Activated CD8-positive, alpha-beta memory T cell treated with anti-CD3 and anti-CD28 coated beads for 24 hours (primary cell): ENCODE data around the gene LIAS.
"Not testable (repeated sequence)": the region's sequence is repeated elsewhere in the genome, so short reads cannot be mapped to it uniquely, and the experiment has no call there.

Experiments
- DNase-seq: peaks from one replicate; pipeline ENCODE4 v3.0.0-alpha.2; 2020

Gene LIAS

DNA sequence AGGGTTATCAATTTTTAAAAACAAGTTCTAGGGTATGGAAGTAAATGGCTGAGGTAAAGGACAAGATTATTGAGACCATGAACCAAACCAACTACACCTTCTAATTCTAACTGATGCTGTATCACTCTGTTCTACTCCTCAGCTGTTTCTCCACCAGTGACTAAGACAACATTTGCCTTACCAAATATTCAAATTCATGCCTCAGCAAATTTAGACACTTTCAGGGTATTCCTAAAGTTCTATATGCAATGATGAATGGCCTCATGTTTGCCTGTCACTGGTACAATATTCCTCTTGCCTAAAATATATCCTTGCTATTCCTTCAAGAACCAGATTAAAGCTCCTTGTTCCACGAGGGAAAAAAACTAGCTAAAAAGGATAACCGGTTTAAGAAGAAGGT is 5.1 kb upstream of the LIAS start:
- DNase-seq, result no peak

DNA sequence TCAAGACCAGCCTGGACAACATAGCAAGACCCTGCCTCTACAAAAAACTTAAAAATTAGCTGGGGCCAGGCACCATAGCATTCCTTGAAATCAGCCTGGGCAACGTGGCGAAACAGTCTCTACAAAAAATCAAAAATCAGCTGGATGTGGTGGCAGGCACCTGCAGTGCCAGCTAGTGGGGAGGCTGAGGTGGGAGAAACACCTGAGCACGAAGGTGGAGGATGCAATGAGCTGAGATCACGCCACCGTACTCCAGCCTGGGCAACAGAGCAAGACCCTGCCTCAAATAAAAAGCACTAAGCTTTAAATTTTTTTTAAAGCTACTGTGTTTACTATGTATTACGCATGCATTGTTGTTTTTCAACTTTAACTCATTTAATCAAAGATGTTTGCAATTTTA is 3.4 kb upstream of the LIAS start:
- no peak for DNase-seq

DNA sequence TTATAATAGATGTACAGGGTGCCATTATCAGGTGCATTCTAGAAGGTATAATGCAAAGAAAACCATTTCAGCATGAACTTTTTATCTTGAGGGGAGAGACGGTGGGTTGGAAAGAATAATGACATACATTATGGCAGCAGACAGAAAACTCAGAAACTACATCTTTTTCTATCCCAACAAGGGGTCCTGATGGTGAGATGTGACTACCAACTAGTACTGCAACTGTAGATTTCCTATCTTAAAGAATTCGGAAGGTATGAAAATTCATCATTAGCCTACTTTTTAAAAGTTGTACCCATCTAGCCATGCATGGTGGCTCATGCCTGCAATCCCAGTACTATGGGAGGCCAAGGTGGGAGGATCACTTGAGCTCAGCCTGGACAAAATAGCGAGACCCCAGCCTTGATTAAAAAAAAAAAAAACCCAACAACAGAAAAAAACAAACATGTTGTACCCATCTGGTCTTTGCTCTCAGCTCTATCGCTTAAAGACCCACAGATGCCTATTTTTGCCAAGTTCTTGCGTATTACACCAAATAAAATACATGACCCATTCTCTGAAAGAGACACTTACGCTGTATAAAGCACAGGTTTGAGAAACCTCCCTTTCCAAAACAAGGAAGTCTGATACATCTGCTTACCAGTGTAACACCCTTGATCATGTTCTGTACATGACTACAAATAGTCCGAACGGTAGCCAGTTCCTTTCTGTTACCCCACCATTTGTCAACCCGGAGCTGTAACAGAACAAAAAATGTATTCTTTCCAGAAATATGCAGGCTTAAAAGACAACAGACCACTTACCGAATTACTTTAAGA is 1.7 kb upstream of the LIAS start:
- DNase-seq, result no peak

DNA sequence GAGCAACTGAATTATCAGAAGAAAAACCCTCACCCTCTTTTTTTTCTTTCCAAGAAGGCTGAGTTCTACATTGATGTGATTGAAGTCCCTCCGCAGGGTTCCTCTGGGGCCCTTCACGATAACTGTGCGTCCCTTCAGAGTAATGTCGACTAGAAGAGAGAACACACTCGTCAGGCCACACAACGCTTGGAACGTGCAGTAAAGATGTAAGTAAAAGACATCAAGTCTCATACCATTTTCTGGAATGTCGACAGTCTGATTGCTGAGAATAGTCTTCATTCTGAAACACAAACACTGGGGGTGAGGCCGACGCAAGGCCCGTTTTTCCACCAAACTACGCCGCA is 723 bp upstream of the LIAS start:
- not testable (repeated sequence) for DNase-seq

DNA sequence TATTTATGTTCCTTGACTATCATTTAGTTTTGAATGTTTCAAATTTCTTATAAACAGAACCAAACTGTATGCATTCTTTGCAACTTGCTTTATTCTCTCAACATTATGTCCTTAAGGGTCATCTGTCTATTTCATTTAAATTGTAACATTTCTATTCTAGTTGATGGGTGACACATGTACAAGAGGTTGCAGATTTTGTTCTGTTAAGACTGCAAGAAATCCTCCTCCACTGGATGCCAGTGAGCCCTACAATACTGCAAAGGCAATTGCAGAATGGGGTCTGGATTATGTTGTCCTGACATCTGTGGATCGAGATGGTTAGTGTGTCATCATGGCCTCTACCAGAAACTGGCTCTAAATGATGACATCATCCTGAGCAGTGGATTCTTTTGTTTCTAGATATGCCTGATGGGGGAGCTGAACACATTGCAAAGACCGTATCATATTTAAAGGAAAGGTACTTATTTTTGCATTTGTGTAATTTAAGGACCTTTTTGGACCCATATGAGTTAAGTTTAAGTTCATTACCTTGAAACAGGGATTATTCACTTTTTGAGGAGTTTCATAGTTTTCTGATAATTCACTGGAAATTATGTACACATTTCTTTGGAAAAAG is 6.1 kb downstream of the LIAS start:
- no peak for DNase-seq

DNA sequence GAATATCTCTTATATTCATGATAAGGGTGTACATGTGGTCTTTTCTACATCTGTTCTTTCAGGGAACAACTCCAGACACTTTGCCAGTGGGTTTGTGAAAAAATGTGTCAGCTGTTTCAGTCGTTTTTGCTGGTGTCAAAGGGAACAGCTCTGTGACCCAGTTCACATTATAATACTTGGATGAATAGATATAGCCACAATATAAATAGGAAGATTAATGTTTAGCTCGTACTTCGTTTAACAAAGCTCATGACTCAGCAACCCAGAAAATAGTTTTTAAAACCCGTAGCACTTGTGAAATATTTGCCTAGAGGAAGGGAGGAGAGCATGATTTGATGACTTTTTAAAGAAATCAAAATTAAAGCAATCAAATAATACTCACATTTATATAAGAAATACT is 7.9 kb downstream of the LIAS start:
- DNase-seq, result no peak

DNA sequence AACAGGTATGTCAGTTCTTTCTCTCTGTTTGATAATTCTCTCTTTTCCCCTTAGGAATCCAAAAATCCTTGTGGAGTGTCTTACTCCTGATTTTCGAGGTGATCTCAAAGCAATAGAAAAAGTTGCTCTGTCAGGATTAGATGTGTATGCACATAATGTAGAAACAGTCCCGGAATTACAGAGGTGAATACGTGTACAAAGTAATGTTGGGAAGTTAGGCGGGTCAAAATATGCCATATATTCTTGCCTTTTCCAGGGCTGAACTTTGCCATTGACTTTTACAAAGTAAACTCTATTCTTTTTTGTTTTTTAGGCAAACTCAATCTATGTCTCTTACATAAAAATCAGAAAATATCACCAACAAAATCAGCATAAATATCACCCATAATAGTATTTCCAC is 8.6 kb downstream of the LIAS start:
- no peak for DNase-seq

DNA sequence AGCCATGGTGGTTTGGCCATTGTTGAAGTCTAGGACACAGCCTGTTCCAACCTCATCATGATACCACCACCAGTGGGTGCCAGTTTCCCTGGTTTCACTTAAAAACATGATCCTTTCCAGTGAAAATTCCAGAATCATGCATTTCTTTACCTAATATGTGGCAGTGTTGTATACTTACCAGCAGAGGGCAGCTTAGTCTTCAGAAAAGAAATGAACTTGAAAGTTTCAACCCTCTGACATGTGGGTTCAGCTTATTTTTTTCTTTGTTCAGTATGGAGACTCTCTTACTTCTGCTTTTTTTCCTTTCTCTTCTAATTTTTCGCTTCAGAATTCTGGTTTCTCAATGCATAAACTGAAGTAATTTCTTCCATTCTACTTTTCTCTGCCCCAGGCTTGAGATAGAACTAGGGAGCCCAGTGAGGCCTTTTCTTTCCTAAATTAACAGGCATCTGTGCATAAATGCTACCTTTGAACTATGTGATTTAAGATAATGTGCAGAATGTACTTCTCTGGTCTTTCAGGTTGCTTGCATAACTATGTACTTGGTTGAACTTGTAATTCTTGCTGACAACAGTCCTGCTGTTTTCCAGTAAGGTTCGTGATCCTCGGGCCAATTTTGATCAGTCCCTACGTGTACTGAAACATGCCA is 10.7 kb downstream of the LIAS start:
- no peak for DNase-seq

DNA sequence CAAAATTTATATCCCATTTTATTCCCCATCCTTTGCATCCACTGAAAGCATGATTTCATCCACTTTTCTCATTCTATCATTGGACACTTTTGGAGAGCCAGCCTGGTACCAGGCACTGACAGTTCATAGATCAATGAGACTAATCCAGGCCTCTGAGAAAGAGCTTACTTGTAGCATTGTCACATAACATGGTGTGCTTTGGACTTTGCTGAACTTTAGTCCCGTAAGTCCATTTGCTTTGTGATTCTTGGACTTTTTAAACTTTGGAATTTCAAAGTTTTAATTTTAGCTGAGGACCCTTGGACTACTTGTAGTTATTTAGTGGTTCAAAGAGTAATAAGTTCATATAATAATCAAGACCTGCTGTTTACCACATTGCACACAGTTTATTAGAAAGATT is 11.5 kb downstream of the LIAS start:
- DNase-seq, result no peak

DNA sequence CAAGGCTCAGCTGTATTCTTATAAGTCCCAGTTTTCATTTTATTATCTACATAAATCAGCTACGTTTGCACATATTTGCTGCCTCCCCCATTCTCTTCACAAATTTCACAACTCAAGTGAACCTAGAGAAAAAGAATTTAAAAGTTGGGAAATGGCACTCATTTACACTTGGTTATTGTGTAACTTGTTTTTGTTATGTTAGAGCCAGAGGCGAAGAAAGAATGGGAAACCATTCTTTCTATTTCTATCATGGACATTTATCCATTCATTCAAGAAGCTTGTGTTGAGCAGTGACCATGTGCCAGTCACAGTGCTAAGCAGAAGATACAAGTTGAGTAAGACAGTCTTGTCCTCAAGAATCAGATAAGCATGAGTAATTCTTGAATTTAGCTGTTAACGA is 13.5 kb downstream of the LIAS start:
- no peak for DNase-seq

DNA sequence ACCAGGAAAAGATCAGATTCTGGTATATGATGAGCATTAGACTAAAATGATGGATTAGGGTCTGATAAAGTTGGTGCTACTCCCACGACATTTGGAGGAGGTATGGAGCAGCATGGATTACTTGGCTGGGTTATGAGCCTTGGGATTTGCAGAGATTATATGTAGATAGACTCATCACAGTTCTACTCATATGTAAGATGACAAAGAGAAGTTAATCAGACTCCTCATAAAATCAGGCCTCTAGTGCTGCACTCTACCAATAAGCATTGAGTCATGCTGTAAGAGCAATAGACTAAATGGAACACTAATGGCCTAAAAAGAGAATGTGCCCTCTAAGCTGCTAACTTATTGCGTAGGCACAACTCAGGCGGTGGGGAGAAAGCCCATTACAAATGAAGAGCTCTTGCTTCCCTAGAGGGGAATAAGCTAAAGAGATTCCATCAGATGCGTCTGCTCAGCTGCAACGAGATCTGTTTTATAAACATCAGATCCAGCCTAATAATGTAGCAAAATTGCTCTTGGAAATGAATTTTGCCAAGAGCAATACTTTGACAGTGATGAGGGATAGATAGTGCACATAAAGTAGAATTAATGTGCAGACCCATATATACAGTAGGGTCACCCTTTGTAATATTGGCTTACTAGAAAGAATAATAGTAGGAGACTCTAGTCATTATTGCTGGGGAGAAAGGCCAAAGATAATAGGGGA is 17.5 kb downstream of the LIAS start:
- DNase-seq, result no peak

DNA sequence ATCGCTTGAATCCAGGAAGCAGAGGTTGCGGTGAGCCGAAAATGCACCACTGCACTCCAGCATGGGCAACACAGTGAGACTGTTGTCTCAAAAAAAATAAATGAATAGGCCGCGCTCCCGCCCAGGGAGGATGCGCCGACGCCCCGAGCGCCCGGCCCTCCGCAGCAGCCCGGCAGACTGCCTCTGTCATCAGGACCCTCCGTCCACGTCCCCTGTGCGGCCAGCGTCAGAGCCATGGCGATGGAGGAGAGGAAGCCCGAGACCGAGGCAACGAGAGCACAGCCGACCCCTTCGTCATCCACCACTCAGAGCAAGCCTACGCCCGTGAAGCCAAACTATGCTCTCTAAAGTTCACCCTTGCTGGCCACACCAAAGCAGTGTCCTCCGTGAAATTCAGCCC is 21.4 kb downstream of the LIAS start:
- DNase-seq, result no peak

DNA sequence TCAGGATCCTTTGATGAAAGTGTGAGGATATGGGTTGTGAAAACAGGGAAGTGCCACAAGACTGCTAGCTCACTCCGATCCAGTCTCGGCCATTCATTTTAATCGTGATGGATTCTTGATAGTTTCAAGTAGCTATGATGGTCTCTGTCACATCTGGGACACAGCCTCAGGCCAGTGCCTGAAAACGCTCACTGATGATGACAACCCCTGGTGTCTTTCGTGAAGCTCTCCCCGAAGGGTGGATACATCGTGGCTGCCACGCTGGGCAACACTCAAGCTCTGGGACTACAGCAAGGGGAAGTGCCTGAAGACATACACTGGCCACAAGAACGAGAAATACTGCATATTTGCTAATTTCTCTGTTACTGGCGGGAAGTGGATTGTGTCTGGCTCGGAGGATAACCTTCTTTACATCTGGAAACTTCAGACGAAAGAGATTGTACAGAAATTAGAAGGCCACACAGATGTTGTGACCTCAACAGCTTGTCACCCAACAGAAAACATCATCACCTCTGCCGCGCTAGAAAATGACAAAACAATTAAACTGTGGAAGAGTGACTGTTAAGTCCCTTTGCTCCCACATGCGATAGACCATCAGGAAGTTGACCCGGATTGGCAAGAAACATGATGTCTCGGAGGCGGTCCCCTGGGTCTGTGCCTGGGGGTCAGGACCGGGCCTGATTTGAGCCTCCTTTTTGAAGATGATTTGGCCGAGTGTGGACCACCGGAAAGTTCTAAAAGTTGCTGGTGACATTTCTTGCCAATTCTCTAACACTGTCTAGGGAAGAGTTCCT is 22.2 kb downstream of the LIAS start:
- DNase-seq, result no peak

DNA sequence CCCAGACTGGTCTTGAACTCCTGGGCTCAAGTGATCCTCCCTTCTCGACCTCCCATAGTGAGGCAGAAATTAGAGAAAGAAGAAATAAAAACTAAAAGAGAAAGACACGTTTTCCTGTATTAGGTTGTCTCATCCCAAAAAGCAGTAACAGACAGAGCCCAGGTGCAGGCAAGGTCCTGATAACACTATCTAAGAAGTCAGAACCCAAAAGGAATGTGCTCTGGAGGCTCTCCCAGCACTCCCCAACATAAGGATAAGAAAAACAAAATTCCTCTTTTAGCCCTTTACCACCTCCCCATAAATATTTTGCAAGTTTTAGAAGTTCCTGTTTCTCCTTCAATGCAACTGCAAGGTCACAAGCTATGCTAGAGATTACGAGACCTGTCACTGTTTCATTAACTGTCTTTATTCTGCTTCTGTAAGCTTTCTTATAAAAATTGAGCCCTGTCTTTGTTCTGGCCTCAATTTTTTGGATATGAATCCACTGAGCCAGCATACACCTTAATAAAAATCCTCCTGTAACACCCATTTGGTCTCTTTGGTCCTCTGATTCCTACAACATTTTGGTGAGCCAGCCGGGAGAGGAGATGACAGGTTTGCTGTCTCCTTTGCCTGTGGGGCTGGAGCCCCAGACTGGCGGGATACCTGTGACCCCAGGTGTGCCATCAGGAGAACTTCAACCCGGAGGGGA is 25.9 kb downstream of the LIAS start:
- no peak for DNase-seq

DNA sequence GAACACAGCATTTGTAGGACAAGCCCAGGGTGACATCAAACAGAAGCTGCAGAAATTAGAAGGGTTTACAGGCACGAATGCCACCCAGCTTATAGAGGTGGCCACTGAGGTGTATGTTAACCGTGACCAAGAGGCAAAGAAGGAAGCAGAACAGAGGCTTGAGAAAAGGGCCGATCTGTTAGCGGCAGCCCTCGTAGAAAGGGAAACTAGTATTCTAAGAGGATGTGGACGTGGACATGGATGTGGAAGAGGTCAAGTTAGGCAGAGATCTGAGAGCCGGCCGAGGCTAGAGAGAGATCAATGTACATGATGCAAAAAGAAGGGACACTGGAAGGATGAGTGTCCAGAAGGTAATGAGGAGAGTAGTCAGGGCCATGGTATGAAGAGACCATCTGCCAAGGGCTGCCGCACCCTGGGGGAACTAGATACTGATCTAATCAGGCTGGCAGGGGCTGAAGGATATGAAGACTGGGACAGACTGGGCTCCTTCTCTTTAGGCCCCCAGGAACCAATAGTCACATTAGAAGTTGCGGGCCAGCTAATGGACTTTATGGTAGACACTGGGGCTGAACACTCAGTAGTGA is 27.5 kb downstream of the LIAS start:
- no peak for DNase-seq

DNA sequence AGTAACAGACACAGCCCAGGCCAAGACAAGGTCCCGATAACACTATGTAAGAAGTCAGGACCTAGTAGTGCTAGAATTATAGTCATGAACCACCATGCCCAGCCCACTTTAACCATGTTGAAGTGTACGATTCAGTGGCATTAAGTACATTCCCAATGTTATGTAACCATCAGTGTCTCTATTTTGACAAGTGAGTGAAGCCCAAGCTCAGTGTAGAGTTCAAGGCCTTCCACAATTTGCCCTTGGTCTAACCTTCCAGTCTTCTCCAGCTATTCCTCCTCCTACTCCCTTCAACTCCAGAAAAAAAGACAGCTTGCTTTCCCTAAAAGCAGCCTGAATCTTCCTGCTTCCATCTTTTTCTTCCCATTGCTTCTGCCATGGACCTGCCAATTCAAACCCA is 31.5 kb downstream of the LIAS start:
- no peak for DNase-seq

DNA sequence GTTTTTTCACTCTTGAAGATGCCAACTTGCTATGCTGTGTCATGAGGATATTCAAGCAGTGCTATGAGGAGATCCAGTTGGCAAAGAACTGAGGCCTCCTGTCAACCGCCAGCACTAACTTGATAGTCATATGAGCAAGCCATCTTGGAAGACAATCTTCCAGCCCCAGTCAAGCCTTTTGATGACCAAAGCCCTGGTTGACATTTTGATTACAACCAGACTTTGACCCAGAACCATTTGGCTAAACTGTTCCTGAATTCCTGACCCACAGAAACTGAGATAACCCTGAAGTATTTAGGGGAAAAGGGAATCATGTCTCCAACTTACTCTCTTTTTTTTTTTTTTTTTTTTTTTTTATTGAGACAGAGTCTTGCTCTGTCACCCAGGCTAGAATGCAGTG is 35.5 kb downstream of the LIAS start:
- no peak for DNase-seq

DNA sequence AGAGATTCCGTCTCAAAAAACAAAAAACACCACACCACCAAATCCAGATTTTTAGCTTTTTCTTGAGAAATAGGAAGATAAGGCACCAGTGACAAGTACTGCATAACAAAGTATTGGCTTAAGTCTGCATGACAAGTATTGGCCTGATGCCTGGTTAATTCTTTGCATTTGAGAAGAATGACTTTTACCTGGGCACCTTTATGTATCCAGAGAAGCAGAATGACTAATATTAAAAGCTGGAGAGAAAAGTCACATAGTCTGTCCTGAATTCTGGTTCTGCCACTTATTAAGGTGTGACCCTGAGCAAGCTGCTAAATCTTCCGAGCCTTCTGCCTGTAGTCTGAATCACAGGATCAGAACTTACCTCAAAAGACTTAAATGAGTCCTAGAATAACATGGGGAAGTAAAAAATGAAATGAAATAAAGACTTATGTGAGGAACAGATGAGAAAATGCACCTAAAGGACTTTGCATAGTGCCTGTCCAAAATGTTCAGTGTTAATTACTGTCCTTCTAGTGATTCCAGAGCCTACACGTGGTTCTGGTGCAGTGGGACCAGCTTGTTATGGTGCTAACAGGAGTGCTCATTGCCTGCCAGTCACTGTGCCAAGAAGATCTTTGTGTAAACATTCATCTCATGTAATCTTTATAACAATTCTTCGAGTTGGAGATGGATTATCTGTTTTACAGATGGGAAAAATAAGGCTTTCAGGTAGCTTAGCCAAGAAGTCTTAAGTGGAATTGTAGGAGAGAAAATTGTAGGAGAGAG is 36.8 kb downstream of the LIAS start:
- no peak for DNase-seq

DNA sequence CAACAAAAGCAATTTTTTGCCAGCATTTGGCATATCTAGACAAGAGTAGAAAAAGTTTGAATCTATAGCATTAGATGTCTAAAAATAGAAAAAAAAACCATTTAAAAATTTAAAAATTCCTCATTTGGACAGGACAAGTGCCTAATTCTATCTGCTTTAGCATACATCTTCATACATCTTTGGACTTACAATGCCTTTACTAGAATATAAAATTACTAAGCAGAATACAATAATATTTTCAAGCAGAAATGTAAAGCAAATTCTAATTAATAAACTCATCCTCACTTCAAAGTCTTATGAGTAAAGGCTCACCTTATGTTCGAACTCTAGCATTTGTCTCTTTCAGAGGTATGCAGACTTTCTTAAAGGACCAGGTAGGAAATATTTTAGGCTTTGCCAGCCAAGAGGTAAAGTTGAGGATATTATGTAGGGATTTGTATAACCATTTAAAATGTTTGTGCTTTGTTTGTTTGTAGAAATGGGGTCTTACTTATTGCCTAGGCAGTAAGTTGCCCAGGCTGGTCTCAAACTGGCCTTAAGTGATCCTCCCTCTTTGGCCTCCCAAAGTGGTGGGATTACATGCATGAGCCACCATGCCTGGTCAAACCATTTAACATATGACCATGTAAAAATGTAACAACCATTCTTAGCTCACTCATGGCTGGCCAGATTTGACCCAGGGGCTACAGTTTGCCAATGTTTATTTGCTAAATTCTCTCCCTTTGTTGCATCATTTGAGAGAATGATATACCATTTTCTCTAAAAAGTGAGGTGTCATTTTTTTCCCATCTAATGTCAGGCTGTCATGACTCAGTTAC is 39.3 kb downstream of the LIAS start:
- DNase-seq, result no peak

DNA sequence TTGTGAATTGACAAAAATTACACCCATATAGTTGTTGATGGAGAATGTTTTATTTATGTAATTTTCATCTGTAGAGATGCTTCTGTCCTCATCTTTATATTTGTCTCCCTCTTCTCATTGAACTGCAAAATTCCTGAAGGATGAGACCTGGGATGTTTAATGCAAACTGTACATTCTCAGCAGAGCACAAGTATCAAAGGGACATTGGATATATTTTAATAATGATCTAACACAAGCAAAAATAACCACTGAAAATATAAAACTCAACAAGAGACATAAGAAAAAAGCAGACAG is 39.8 kb downstream of the LIAS start:
- DNase-seq, result no peak
